Neural crest cell (in vitro differentiated cells): ENCODE data around the gene DHH. TPM values are rescaled to one million over a fixed set of nuclear protein-coding genes. Genes with fewer than 3 reads are reported as not detected.

Source experiments
- DNase-seq: peaks from one replicate; pipeline ENCODE4 v3.0.0; 2021; ENCODE audit warnings: low read depth, mixed read lengths, low spot score
- H3K27ac Mint-ChIP-seq: one replicate; pipeline ENCODE4 v1.8.0; 2021; ENCODE audit warnings: mild to moderate bottlenecking, mixed read lengths; ENCODE audit not compliant: unreplicated experiment
- H3K27me3 Mint-ChIP-seq: 2 replicates; pipeline ENCODE4 v1.8.0; 2021; ENCODE audit warnings: low read depth, mild to moderate bottlenecking, mixed read lengths
- H3K36me3 Mint-ChIP-seq: 2 replicates; pipeline ENCODE4 v1.8.0; 2021; ENCODE audit warnings: low read depth, mild to moderate bottlenecking, mixed read lengths
- H3K4me1 Mint-ChIP-seq: 2 replicates; pipeline ENCODE4 v1.8.0; 2021; ENCODE audit warnings: mixed read lengths
- H3K4me3 Mint-ChIP-seq: one replicate; pipeline ENCODE4 v1.8.0; 2021; ENCODE audit warnings: mild to moderate bottlenecking, mixed read lengths
- H3K9me3 Mint-ChIP-seq: 2 replicates; pipeline ENCODE4 v1.8.0; 2021; ENCODE audit warnings: mixed read lengths
- total RNA-seq: library from RNA; stranded (reverse); gene quantifications from 2 replicates; pipeline ENCODE4 v1.2.1, GENCODE V29; 2021
- TF ChIP-seq, protein P1 (sequence below): fragments of 200-600 bp; sonication (generic); conservative IDR thresholded peaks from 2 replicates; pipeline ENCODE4 v1.5.0; 2021; ENCODE audit warnings: antibody characterized with exemption, mild to moderate bottlenecking

Gene DHH
- total RNA-seq, 1 donor from 2014 or later = 1.5 TPM

DNA sequence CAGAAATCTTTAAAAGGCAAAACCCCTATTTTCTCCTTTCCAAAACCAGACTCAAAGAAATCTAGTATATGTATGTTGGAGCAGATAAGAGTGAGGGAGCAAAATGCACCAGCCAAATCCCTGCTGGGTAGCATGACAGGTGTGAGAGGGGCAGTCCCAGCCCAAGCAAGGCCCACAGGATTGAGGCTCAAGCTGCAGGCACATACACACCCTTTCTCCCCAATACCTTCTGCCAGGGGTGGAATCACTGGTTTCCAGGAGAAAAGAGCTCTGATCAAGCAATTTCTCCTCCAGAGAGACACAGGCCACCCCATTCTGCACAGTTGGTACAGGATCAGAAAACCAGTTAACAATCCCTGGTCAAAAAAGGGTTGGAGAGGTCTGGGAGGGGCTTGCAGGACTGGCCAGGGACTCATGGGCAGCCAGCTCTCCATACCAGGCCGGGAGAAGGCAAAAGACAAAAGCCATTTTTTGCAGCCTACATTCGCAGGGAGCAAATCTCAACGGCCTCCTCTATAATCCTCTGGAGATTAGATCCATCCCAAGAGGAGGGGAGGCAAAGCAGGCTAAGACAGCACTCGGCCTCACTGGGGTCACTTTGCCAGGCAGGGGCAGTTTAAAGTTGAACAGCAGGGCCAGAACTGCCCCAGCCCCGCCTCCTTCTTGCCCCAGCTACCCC is 36.1 kb downstream of the DHH start:
- peak overlapping the region; percentile 90 for H3K27ac Mint-ChIP-seq
- H3K4me3 Mint-ChIP-seq = peak overlapping the region; percentile 79
- DNase-seq = no peak
- H3K9me3 Mint-ChIP-seq = no peaks in the 10 kb centered on the region
- H3K27me3 Mint-ChIP-seq = no peaks in the 10 kb centered on the region
- H3K36me3 Mint-ChIP-seq = peaks cover 3% of the 10 kb centered on the region
- peaks cover 50% of the 10 kb centered on the region for H3K4me1 Mint-ChIP-seq
- TF ChIP-seq, protein P1, sequence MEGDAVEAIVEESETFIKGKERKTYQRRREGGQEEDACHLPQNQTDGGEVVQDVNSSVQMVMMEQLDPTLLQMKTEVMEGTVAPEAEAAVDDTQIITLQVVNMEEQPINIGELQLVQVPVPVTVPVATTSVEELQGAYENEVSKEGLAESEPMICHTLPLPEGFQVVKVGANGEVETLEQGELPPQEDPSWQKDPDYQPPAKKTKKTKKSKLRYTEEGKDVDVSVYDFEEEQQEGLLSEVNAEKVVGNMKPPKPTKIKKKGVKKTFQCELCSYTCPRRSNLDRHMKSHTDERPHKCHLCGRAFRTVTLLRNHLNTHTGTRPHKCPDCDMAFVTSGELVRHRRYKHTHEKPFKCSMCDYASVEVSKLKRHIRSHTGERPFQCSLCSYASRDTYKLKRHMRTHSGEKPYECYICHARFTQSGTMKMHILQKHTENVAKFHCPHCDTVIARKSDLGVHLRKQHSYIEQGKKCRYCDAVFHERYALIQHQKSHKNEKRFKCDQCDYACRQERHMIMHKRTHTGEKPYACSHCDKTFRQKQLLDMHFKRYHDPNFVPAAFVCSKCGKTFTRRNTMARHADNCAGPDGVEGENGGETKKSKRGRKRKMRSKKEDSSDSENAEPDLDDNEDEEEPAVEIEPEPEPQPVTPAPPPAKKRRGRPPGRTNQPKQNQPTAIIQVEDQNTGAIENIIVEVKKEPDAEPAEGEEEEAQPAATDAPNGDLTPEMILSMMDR = no peak

DNA sequence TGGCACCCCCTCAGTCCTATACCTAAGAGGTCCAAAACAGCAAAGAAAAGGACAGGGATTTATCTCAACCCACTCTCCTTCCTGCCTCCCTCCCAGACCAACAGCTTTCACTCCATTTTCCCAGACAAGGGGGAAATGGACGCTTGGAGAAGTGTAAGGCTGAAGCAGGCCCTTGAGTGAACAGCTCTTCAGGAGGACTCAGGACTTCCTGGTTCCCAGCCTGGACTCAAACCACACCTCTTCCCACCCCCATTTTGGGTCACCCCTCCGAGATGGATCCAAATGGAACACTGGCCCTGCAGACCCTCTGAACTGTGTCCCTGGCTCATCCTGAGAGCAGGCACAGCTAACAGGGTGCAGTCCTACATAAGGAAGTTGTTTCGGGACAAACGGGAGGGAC is 36.7 kb downstream of the DHH start:
- H3K27me3 Mint-ChIP-seq = no peaks in the 10 kb centered on the region
- H3K36me3 Mint-ChIP-seq = peaks cover 3% of the 10 kb centered on the region
- peak overlapping the region; percentile 79 for H3K4me3 Mint-ChIP-seq
- H3K4me1 Mint-ChIP-seq = peaks cover 50% of the 10 kb centered on the region
- no peak for DNase-seq
- TF ChIP-seq, protein P1 = no peak
- peak overlapping the region; percentile 44 for H3K27ac Mint-ChIP-seq
- no peaks in the 10 kb centered on the region for H3K9me3 Mint-ChIP-seq

DNA sequence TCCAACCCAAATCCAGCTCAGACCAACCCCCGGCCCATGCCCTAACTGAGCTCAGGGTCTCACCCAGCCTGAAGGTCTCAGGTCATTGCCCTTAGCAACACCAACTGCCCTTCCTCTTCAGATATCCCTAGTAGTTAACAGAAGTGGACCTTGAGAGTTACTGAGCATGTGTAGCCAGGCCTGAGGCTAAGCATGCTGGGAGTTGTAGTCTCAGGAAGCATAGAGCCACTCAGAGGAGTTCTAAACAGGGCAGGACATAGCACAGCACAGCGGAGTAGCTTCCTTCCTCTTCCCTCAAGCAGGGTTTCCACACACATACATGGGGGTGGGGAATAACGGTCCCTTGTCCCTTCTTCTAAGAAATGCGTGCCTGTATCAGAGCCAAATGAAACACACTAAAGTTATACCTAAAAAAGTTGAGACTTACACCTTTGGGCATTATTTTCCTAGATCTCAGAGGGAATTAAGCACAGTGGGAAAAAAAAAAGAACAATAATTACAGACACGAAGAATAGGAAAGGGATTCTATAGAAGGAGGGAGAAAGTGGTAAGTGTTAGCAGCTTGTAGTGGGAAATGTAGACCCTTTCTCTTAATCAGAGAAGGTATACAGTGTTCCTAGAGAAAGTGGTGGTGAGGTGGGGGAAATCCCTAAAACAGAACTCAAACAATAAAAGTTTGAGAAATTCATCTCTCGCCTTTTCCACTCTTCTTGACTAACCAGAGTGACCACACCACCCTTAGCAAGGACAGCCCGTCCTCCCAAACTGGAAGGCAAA is 38.4 kb downstream of the DHH start:
- H3K27ac Mint-ChIP-seq = peak overlapping the region; percentile 14
- peak; percentile 23 for DNase-seq
- no peaks in the 10 kb centered on the region for H3K27me3 Mint-ChIP-seq
- H3K9me3 Mint-ChIP-seq = no peaks in the 10 kb centered on the region
- H3K4me3 Mint-ChIP-seq = peak overlapping the region; percentile 79
- H3K4me1 Mint-ChIP-seq = peaks cover 45% of the 10 kb centered on the region
- H3K36me3 Mint-ChIP-seq = peaks cover 11% of the 10 kb centered on the region
- TF ChIP-seq, protein P1 = no peak

DNA sequence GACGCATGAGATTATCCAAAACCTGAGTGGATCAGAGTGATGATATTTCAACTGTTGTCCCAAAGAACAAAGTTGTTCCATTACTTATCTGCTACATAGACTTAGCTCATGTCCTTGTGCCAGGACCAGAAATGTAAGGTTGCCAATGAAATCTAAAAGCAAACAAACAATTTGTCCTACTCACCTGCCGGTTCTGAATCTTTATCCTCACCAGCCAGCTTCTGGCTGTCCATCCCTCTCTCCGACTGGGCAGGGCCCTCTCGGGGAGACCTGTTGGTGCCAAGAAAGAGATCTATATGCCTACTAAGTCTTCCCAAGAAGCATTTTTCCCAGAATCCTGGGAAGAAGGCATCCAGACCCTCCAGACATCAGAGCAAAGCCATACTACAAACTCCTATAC is 39.5 kb downstream of the DHH start:
- Mint-ChIP-seq H3K27ac (no peak overlapping the region), H3K36me3 (peaks cover 11% of the 10 kb centered on the region)

DNA sequence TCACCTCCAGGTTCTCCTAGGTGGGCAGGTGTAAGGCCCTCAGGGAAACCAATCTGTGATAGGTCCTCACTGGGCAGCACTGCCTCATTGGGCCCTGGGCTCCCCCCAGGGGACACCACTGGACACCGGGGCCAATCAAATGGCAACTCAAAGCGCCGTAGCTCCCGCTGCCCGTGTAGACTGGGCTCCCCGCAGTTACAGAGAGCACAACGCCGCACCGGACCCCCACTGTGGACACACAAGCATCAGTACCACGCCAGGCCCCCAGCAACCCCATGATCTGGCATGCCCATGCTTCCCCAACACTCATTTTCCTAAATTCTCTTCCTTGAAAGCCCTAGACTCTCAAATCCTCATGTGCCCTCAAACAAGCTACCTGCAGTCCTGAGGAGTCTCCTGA is 40.1 kb downstream of the DHH start:
- H3K27me3 Mint-ChIP-seq = no peaks in the 10 kb centered on the region
- H3K9me3 Mint-ChIP-seq = no peaks in the 10 kb centered on the region
- no peak for DNase-seq
- peaks cover 11% of the 10 kb centered on the region for H3K36me3 Mint-ChIP-seq
- no peak overlapping the region for H3K27ac Mint-ChIP-seq
- H3K4me3 Mint-ChIP-seq = no peak overlapping the region
- TF ChIP-seq, protein P1 = no peak
- H3K4me1 Mint-ChIP-seq = peaks cover 42% of the 10 kb centered on the region

More for the DNA sequence above, 39.5 kb downstream of the DHH start:
- Mint-ChIP-seq H3K9me3 (no peaks in the 10 kb centered on the region), H3K4me3 (peak overlapping the region; percentile 21), H3K27me3 (no peaks in the 10 kb centered on the region), H3K4me1 (peaks cover 42% of the 10 kb centered on the region)
- DNase-seq = no peak
- TF ChIP-seq, protein P1 = no peak
